Inflammatory macrophage treated with lipopolysaccharide for 4 hours (primary cell): ENCODE measurements around the gene SETSIP.
"Not testable (repeated sequence)": the region's sequence is repeated elsewhere in the genome, so short reads cannot be mapped to it uniquely, and the experiment has no call there.

ENCODE experiments used
- DNase-seq: peaks from one replicate; pipeline ENCODE4 v3.0.0-alpha.2; 2020

Gene SETSIP

DNA sequence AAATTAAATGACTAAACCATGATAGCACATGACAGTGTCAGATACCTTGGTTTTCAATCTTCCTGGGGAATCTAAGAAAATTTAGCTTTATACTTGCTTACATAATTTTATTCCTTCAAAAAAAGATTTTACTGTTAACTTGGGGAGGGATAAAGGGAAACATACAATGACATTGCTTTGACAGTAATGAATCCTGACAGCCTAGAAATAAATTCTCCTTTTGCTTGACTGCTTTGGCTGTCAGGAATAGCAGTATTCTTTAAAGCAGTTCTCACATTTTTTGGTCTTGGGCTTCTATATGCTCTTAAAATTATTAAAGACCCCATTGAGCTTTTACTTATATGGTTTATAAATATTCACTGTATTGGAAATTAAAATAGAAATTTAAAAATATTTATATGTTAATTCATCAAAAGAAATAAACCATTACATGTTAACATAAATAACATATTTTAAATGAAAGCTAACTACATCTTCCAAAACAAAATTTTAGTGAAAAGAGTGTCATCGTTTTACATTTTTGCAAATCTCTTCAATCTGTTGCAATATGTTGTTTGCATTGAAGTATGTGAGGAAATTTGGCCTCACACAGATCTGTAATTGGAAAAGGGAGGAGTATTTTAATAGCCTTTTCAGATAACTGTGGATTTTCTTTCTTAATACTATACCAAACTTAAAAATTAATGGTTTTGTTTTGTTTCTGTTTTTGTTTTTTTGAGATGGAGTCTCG, 29.3 kb downstream of the SETSIP start:
- no peak for DNase-seq

DNA sequence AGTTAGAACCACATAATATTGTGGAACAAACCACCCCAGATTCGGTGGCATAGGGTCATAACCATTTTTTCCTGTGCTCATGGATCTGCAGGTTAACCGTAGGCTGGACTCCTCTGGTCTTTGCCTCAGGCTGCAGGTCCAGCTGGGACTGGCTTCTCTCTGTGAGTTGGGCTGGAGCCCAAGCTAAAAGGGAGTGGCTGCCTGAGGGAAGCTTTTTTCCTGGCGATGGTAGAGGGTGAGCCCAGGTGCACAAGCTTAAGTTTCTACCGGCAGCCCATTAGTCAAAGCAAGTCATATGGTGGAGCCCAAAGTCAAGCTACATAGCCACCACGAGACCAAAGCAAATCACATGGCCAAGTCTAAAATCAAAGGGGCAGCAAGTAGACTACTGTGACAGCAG, 31.6 kb downstream of the SETSIP start:
- no peak for DNase-seq

DNA sequence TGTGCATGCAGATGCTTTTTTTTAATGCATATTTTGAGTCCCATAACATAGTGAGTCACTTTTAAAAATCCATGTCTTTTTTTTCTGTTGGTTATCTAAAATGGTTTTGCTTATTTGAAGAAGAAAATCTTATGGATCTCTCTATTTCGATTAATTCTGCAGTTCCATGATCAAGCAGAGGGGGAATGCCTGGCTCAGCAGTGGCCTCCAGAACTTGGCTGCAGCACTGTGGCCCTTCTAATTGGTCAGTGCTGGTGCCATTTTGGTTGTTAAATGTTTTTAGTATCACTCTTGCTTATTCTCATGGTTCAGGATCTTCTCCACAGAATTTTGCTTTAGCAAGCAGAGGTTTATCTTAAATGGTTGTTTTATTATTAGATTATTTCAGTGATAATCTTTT, 34.2 kb downstream of the SETSIP start:
- no peak for DNase-seq

DNA sequence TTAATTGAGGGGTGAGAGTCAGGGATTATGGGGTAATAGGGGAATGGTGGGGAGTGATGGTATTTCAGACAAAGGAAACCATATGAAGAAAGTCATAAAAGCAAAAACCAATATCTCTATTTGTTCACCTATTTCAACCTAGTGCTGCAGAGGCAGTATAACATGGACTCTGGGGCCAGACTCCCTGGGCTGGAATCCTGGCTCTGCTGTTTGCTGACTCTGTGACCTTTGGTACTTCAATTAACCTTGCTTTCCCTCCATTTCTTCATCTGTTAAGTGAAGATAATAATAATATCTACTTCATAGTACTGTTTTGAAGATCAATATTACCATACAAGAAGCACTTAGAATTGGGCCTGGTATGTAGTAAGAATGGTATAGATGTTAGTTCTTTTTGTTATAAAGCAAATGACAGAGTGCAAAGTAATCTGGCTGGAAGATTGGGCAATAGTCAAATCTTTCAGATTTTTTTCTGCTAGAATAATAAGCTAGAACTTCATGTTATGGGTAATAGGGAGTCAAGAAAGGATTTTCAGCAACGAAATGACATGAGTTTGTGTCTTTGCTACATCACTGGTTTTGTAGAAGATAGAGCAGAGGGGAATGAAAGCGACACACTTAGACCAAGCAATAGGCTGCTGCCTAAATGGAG, 36.4 kb downstream of the SETSIP start:
- no peak for DNase-seq

DNA sequence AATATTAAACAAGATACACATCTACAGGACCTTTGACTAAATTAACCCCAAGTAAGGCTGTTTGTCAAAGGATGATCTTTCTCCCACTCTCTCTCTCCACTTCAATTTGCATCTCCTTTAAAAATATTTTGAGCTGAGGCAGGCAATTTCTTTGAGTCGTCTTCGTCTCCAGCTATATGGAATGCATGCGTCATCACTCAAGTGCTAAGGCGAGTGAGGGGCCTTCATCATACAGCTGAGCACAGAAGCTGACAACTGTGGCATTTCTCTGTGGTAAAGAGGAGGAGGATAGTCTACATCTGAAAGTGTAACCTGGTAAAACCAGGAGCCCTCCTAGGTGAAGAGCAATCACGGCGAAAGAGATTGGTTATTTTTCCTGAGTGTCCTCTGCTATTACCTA, 37.8 kb downstream of the SETSIP start:
- DNase-seq, result no peak

DNA sequence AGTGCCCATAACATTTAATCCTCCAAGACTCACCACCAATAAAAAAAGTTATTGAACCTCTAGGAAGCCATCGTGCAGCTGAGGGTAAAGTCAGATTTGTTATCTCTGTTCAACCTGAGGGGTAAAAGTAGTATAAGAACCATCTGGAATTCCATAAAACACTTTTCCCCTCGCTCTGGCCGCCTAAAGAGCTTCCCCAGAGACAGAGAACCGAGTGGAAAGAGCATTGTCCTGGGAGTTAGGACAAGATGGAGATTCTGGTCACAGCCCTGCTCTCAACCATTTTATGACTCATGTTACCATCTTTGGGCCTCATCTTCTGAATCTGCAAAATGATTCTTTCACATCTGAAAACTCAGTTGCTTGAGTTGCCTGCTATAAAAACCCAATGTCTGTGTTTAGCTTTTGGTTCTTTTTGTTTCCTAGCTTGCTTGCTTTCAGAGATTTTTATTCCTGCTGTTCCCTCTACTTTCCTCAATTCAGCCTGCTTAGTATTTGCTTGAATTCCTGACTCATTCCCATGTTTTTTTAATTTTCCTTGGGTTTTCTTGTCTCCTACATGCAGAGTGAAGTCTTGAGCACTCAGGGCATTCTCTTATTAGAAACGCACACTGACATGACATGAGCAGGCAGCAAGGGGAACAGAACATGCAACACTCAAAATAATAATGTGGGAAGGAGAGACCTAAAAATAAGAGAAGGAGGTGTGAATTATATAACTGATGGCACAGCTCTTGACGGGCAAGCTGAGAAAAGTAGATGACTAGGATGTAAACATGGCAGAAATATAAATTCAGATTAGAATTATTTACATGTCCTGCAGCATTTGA, 43.7 kb downstream of the SETSIP start:
- DNase-seq, result no peak

DNA sequence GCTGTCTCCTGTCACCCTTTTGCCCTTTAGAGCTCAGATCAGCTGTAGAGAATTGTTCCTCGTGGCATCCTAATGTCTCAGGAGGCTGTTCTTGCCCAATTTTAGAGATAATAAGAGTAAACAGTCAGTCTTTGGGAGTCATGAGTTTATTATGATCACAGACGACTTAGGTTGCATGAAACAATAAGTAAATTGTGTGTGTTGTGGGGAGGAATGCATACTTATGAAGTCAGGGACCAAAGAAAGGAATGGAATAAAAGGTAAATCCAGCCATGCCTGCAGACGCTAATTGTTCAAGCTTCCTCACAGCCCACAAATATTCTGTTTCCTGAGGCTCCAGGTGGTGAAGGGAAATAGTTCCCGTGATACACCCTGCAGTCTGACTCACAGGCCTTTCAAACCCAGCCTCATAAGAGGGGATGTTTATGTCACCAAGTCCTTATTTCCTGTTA, 44.5 kb downstream of the SETSIP start:
- no peak for DNase-seq

DNA sequence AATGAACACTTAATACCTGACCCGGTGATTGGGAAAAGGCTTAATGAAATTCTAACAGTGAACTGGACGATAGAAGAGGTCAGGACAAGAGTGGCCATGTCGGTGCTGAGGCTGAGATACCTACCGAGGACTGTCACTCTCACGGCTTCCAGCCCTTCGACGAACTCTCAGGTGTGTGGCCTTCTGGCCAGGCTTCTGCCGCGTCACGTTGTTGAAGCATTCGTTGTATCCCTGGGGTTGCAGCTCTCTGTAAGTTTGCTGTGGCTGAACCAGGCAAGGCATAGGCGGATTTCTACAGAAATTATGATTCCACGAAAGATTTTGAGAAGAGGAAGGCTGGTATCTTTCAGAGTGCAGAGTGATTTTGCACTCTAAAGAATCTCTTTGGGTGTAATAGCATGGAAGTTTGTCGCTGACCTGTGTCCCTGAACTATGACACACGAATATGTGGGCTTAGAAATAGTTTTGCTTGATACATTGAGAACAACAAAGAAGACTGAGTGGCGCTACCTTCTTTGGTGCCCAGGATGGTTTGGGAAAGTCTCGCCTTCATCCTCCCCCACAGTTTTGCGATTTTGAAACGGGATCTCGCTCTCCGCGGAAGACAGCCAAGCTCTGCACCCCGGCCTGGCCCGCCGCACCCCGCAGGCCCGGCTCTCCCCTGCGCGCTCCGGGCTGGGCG, 45.8 kb downstream of the SETSIP start:
- DNase-seq, result no peak

DNA sequence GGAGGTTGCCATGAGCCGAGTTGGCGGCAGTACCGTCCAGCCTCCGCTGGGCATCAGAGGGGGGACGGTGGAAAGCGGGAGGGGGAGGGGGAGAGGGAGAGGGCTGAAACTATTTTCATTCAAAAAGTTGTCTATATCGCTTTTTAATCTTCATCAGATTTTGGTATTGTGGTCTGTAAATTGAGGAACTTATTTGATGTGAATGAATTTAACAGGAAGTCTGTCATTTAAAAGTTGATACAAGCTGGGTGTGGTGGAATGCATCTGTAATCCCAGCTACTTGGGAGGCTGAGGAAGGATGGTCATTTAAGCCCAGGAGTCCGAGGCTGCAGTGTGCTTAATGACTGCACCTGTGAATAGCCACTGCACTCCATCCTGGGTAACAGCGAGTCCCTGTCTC, 48.4 kb downstream of the SETSIP start:
- no peak for DNase-seq

DNA sequence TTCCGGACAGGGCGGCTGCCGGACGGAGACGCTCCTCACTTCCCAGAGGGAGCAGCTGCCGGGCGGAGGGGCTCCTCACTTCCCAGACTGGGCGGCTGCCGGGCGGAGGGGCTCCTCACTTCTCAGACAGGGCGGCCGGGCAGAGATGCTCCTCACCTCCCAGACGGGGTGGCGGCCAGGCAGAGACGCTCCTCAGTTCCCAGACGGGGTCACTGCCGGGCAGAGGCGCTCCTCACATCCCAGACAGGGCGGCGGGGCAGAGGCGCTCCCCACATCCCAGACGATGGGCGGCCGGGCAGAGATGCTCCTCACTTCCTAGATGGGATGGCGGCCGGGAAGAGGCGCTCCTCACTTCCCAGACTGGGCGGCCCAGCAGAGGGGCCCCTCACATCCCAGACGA, 49.2 kb downstream of the SETSIP start:
- not testable (repeated sequence) for DNase-seq
